HepG2 (cell line): Measurements from ENCODE around the gene BORCS5. TPM values are rescaled to one million over a fixed set of nuclear protein-coding genes. Genes with fewer than 3 reads are reported as not detected.

ENCODE experiments used
- ATF5 ChIP-seq: sonication (generic); formaldehyde crosslinking; IDR thresholded peaks from 2 replicates; pipeline ENCODE4 v1.4.0; 2020; ENCODE audit warnings: mild to moderate bottlenecking, low read depth, missing genetic modification reagents
- CBX5 ChIP-seq: sonication (generic); formaldehyde crosslinking; IDR thresholded peaks from 2 replicates; pipeline ENCODE4 v1.4.0; 2020; ENCODE audit warnings: missing genetic modification reagents, borderline replicate concordance
- CREM ChIP-seq, 2 experiments: sonication (generic) in 1 of 2; formaldehyde crosslinking in 1 of 2; IDR thresholded peaks; 2 replicates each; pipeline versions ENCODE4 v1.4.0 to v1.6.1; 2016 to 2020; ENCODE audit warnings: antibody characterized with exemption in 1 of 2, mild to moderate bottlenecking in 1 of 2, missing genetic modification reagents in 1 of 2
- ETV6 ChIP-seq: sonication (generic); formaldehyde crosslinking; conservative IDR thresholded peaks from 2 replicates; pipeline ENCODE4 v1.4.0; 2020; ENCODE audit warnings: missing genetic modification reagents
- FOXM1 ChIP-seq: sonication (generic); formaldehyde crosslinking; IDR thresholded peaks from 2 replicates; pipeline ENCODE4 v1.5.0; 2020; ENCODE audit warnings: missing genetic modification reagents
- HINFP ChIP-seq: sonication (generic); formaldehyde crosslinking; IDR thresholded peaks from 2 replicates; pipeline ENCODE4 v1.4.0; 2020; ENCODE audit warnings: low read depth, mild to moderate bottlenecking, missing genetic modification reagents
- KLF9 ChIP-seq: IDR thresholded peaks from 2 replicates; pipeline ENCODE4 v1.6.1; 2016; ENCODE audit warnings: low read depth
- MAF1 ChIP-seq: sonication (generic); formaldehyde crosslinking; IDR thresholded peaks from 2 replicates; pipeline ENCODE4 v1.5.0; 2020; ENCODE audit warnings: missing genetic modification reagents, borderline replicate concordance
- MLX ChIP-seq: IDR thresholded peaks from 2 replicates; pipeline ENCODE4 v1.6.1; 2016
- POLR2G ChIP-seq: fragments of 200-400 bp; formaldehyde crosslinking; IDR thresholded peaks from 2 replicates; pipeline ENCODE4 v1.6.1; 2018; ENCODE audit warnings: mild to moderate bottlenecking, low read depth, low read length, moderate library complexity
- SPEN ChIP-seq: sonication (generic); formaldehyde crosslinking; IDR thresholded peaks from 2 replicates; pipeline ENCODE4 v1.5.1; 2020; ENCODE audit warnings: low read depth, mild to moderate bottlenecking, missing genetic modification reagents
- TP53 ChIP-seq: sonication (generic); formaldehyde crosslinking; conservative IDR thresholded peaks from 2 replicates; pipeline ENCODE4 v1.4.0; 2020; ENCODE audit warnings: missing genetic modification reagents
- ZMAT3 ChIP-seq: sonication (generic); formaldehyde crosslinking; conservative IDR thresholded peaks from 2 replicates; pipeline ENCODE4 v1.7.0; 2021; ENCODE audit warnings: missing genetic modification reagents
- ZNF44 ChIP-seq: sonication (generic); formaldehyde crosslinking; IDR thresholded peaks from 2 replicates; pipeline ENCODE4 v1.5.1; 2020; ENCODE audit warnings: mild to moderate bottlenecking, missing genetic modification reagents
- ZNF441 ChIP-seq: sonication (generic); formaldehyde crosslinking; IDR thresholded peaks from 2 replicates; pipeline ENCODE4 v1.7.0; 2021; ENCODE audit warnings: missing genetic modification reagents, borderline replicate concordance
- ZNF570 ChIP-seq: sonication (generic); formaldehyde crosslinking; IDR thresholded peaks from 2 replicates; pipeline ENCODE4 v1.4.0; 2020; ENCODE audit warnings: mild to moderate bottlenecking, missing genetic modification reagents, borderline replicate concordance
- ZNF614 ChIP-seq: IDR thresholded peaks from 2 replicates; pipeline ENCODE4 v1.6.1; 2018; ENCODE audit warnings: missing biosample characterization, missing genetic modification reagents, inconsistent platforms, borderline replicate concordance
- ZNF629 ChIP-seq: sonication (generic); formaldehyde crosslinking; conservative IDR thresholded peaks from 2 replicates; pipeline ENCODE4 v1.5.0; 2020; ENCODE audit warnings: missing genetic modification reagents
- ZNF674 ChIP-seq: sonication (generic); formaldehyde crosslinking; IDR thresholded peaks from 2 replicates; pipeline ENCODE4 v1.5.0; 2020; ENCODE audit warnings: low read depth, mild to moderate bottlenecking, missing genetic modification reagents
- ZNF720 ChIP-seq: sonication (generic); formaldehyde crosslinking; IDR thresholded peaks from 2 replicates; pipeline ENCODE4 v1.4.0; 2020; ENCODE audit warnings: missing genetic modification reagents
- ZNF747 ChIP-seq: sonication (generic); formaldehyde crosslinking; IDR thresholded peaks from 2 replicates; pipeline ENCODE4 v1.8.1; 2023; ENCODE audit warnings: missing genetic modification reagents, mild to moderate bottlenecking, borderline replicate concordance
- ZSCAN5A ChIP-seq: sonication (generic); formaldehyde crosslinking; IDR thresholded peaks from 2 replicates; pipeline ENCODE4 v1.8.0; 2022; ENCODE audit warnings: mild to moderate bottlenecking, missing genetic modification reagents, borderline replicate concordance
- polyA plus RNA-seq, 8 experiments: library from polyadenylated mRNA; depleted of rRNA in 3 of 8; stranded (reverse) in 7 of 8; unstranded in 1 of 8; fragments of >200 nt; fragmentation: Illumina TruSeq in 4 of 8; extraction: Trizol in 4 of 8; gene quantifications; 2 replicates each; pipeline versions ENCODE4 v1.2.1 to v1.2.3, GENCODE V29; 2011 to 2016; ENCODE audit warnings: low read depth in 4 of 8, missing spikeins in 1 of 8, mixed read lengths in 1 of 8; ENCODE audit not compliant: insufficient read depth in 1 of 8
- total RNA-seq, 5 experiments: library from RNA; depleted of rRNA; stranded (reverse); fragments of >200 nt; fragmentation: Illumina TruSeq; extraction: Trizol; gene quantifications; 2 replicates each; pipeline ENCODE4 v1.2.3, GENCODE V29; 2016; ENCODE audit warnings: low read depth in 1 of 5
- TF ChIP-seq, protein P1 (sequence below): sonication (generic); formaldehyde crosslinking; IDR thresholded peaks from 2 replicates; pipeline ENCODE4 v1.4.0; 2020; ENCODE audit warnings: missing genetic modification reagents
- TF ChIP-seq, protein P2 (sequence below): sonication (generic); formaldehyde crosslinking; IDR thresholded peaks from 2 replicates; pipeline ENCODE4 v1.5.1; 2020; ENCODE audit warnings: missing genetic modification reagents, mild to moderate bottlenecking, borderline replicate concordance

The BORCS5 gene
- total and polyA plus RNA-seq, 2 of the 13 experiments (the other 11 are each of a cell fraction or from before 2014, with no cell fraction given): 3.9 to 4.7 TPM

DNA sequence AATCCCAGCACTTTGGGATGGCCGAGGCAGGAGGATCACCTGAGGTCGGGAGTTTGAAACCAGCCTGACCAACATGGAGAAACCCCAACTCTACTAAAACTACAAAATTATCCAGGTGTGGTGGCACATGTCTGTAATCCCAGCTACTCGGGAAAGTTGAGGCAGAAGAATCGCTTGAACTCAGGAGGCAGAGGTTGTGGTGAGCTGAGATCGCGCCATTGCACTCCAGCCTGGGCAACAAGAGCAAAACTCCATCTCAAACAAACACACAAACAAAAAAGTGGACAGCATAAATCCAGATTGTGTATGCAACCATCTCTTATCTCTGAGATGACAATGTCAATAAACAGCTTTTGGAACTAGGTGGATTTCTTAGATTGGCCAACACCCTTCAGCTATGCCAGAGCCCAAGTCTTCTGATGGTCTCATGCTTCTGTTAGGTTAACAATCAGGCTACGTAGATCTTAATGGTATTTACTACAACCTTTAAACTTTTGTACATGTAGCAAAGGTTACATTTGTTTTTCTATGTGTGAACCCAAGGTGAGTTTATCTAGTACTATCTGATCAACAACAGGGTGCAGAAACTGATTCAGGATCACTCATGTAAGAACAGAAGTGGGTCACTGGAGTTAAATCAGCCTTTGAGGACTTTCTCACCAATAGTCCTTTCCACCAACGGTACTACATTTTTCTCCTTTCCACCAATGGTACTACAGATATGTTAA lies 132.1 kb downstream of the BORCS5 start (continued):
- TF ChIP-seq HINFP (CRISPR knock-in tag) (no peak), MLX (CRISPR knock-in tag) (0 out of 2 replicates have a peak, but pooled peaks have one; percentile 42), CBX5 (CRISPR knock-in tag) (no peak), ATF5 (CRISPR knock-in tag) (no peak), ZMAT3 (CRISPR knock-in tag) (peak; percentile 71), SPEN (CRISPR knock-in tag) (no peak), ZNF614 (CRISPR knock-in tag) (peak; percentile 45; the same call in 1 of the 2 replicates), MAF1 (CRISPR knock-in tag) (no peak), ZNF720 (no peak), ZNF747 (CRISPR knock-in tag) (peak; percentile 57; the same call in 1 of the 2 replicates), ZSCAN5A (CRISPR knock-in tag) (no peak), FOXM1 (CRISPR knock-in tag) (no peak), ZNF570 (CRISPR knock-in tag) (no peak), ZNF44 (CRISPR knock-in tag) (no peak), ETV6 (CRISPR knock-in tag) (no peak), ZNF441 (CRISPR knock-in tag) (no peak), POLR2G (no peak), TP53 (CRISPR knock-in tag) (no peak), ZNF674 (no peak), KLF9 (CRISPR knock-in tag) (no peak), CREM (IDR thresholded peaks at IDR 0.05) (peak; percentile 71; the same call in 1 of the 2 replicates), CREM (CRISPR knock-in tag; IDR thresholded peaks at IDR 0.05) (no peak), ZNF629 (no peak)
- TF ChIP-seq, protein P1, sequence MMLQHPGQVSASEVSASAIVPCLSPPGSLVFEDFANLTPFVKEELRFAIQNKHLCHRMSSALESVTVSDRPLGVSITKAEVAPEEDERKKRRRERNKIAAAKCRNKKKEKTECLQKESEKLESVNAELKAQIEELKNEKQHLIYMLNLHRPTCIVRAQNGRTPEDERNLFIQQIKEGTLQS: no peak
- TF ChIP-seq, protein P2, sequence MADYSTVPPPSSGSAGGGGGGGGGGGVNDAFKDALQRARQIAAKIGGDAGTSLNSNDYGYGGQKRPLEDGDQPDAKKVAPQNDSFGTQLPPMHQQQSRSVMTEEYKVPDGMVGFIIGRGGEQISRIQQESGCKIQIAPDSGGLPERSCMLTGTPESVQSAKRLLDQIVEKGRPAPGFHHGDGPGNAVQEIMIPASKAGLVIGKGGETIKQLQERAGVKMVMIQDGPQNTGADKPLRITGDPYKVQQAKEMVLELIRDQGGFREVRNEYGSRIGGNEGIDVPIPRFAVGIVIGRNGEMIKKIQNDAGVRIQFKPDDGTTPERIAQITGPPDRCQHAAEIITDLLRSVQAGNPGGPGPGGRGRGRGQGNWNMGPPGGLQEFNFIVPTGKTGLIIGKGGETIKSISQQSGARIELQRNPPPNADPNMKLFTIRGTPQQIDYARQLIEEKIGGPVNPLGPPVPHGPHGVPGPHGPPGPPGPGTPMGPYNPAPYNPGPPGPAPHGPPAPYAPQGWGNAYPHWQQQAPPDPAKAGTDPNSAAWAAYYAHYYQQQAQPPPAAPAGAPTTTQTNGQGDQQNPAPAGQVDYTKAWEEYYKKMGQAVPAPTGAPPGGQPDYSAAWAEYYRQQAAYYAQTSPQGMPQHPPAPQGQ (CRISPR knock-in tag): no peak
